IMR-90 (cell line): ENCODE measurements around the gene EXT2. TPM values are rescaled to one million over a fixed set of nuclear protein-coding genes. Genes with fewer than 3 reads are reported as not detected.

Experiments
- ATAC-seq: fragments of 200-7000 bp; cut with Tn5 transposase; 2 replicates; pipeline ENCODE4 v1.9.1; 2020; ENCODE audit warnings: low read depth, mild to moderate bottlenecking, moderate library complexity
- BruUV-seq: library from RNA; stranded (reverse); fragments of 400-500 nt; replicated peaks from 2 replicates; lab custom pipeline; 2021; lab: Mats Ljungman, UMichigan
- CTCF ChIA-PET: fragments of 300-600 bp; formaldehyde crosslinking; extraction: SDS; loops from one replicate; lab custom pipeline; 2021; ENCODE audit warnings: antibody characterized with exemption; lab: Yijun Ruan, JAX
- POLR2A ChIA-PET: fragments of 300-600 bp; sonication (Branson Sonifier 250); formaldehyde crosslinking; loops from one replicate; lab custom pipeline; 2022; ENCODE audit warnings: antibody characterized with exemption; ENCODE audit not compliant: unreplicated experiment; lab: Charles Lee
- DNase-seq: peaks from one replicate; pipeline ENCODE4 v3.0.0; 2013
- H2AFZ ChIP-seq: replicated peaks from 2 replicates; pipeline ENCODE3; 2013; ENCODE audit warnings: low read length, mild to moderate bottlenecking; ENCODE audit not compliant: poor library complexity
- H2AK5ac ChIP-seq: 2 replicates; pipeline ENCODE4 v1.6.1; 2013; ENCODE audit warnings: low read depth, low read length, inconsistent platforms
- H2AK9ac ChIP-seq: replicated peaks from 2 replicates; pipeline ENCODE3; 2013; ENCODE audit warnings: mild to moderate bottlenecking, low read depth, low read length, moderate library complexity; ENCODE audit not compliant: poor library complexity
- H2BK120ac ChIP-seq: 2 replicates; pipeline ENCODE4 v1.6.1; 2013; ENCODE audit warnings: low read depth, low read length, inconsistent platforms
- H2BK15ac ChIP-seq: 3 replicates; pipeline ENCODE4 v1.6.1; 2013; ENCODE audit warnings: low read depth, low read length, inconsistent platforms
- H2BK20ac ChIP-seq: 2 replicates; pipeline ENCODE4 v1.6.1; 2013; ENCODE audit warnings: low read depth, mild to moderate bottlenecking, inconsistent platforms, low read length, moderate library complexity
- H2BK5ac ChIP-seq: 2 replicates; pipeline ENCODE4 v1.6.1; 2013; ENCODE audit warnings: mild to moderate bottlenecking, low read depth, low read length, inconsistent platforms; ENCODE audit not compliant: poor library complexity, severe bottlenecking
- H3K14ac ChIP-seq: replicated peaks from 2 replicates; pipeline ENCODE4 v1.6.1; 2013; ENCODE audit warnings: low read depth, low read length, inconsistent platforms
- H3K18ac ChIP-seq: 2 replicates; pipeline ENCODE4 v1.6.1; 2013; ENCODE audit warnings: low read depth, low read length, control low read depth
- H3K23ac ChIP-seq: 2 replicates; pipeline ENCODE4 v1.6.1; 2013; ENCODE audit warnings: low read depth, low read length, inconsistent platforms
- H3K27ac ChIP-seq: 2 replicates; pipeline ENCODE4 v1.5.1; 2013; ENCODE audit warnings: mild to moderate bottlenecking, control low read depth, low read length; ENCODE audit not compliant: insufficient read depth
- H3K27me3 ChIP-seq: 2 replicates; pipeline ENCODE4 v1.6.1; 2013; ENCODE audit warnings: low read length; ENCODE audit not compliant: control insufficient read depth, insufficient read depth
- H3K36me3 ChIP-seq: 2 replicates; pipeline ENCODE4 v1.6.1; 2013; ENCODE audit warnings: low read length, mixed read lengths; ENCODE audit not compliant: control insufficient read depth, insufficient read depth
- H3K4ac ChIP-seq: 2 replicates; pipeline ENCODE4 v1.6.1; 2013; ENCODE audit warnings: low read depth, low read length, inconsistent platforms
- H3K4me1 ChIP-seq: 2 replicates; pipeline ENCODE4 v1.6.1; 2013; ENCODE audit warnings: low read length, mixed read lengths; ENCODE audit not compliant: control insufficient read depth, insufficient read depth
- H3K4me2 ChIP-seq: 2 replicates; pipeline ENCODE4 v1.6.1; 2013; ENCODE audit warnings: low read depth, mild to moderate bottlenecking, control low read depth, low read length, moderate library complexity
- H3K4me3 ChIP-seq: 2 replicates; pipeline ENCODE4 v1.5.1; 2013; ENCODE audit warnings: low read depth, mild to moderate bottlenecking, control low read depth, low read length, moderate library complexity; ENCODE audit not compliant: insufficient read depth
- H3K56ac ChIP-seq: 2 replicates; pipeline ENCODE4 v1.6.1; 2013; ENCODE audit warnings: low read length, inconsistent platforms; ENCODE audit not compliant: insufficient read depth; ENCODE audit errors: extremely low read depth
- H3K79me1 ChIP-seq, 2 experiments: 2 replicates each; pipeline ENCODE4 v1.6.1; 2013; ENCODE audit warnings: low read length in 2 of 2, inconsistent platforms in 1 of 2, low read depth in 1 of 2
- H3K9ac ChIP-seq: 2 replicates; pipeline ENCODE4 v1.6.1; 2013; ENCODE audit warnings: low read depth, low read length, control low read depth
- H3K9me1 ChIP-seq: 2 replicates; pipeline ENCODE4 v1.6.1; 2013; ENCODE audit warnings: low read length, inconsistent platforms; ENCODE audit not compliant: insufficient read depth
- H3K9me3 ChIP-seq: 2 replicates; pipeline ENCODE4 v1.6.1; 2013; ENCODE audit warnings: low read length; ENCODE audit not compliant: control insufficient read depth, insufficient read depth
- H4K20me1 ChIP-seq: 2 replicates; pipeline ENCODE4 v1.6.1; 2013; ENCODE audit warnings: low read length, inconsistent platforms; ENCODE audit not compliant: insufficient read depth
- H4K5ac ChIP-seq: 2 replicates; pipeline ENCODE4 v1.6.1; 2013; ENCODE audit warnings: mild to moderate bottlenecking, low read depth, low read length, control low read depth
- H4K8ac ChIP-seq, 2 experiments: 2 replicates each; pipeline ENCODE4 v1.6.1; 2013; ENCODE audit warnings: low read depth in 2 of 2, low read length in 2 of 2, control low read depth in 1 of 2, inconsistent platforms in 1 of 2
- H4K91ac ChIP-seq: 2 replicates; pipeline ENCODE4 v1.6.1; 2013; ENCODE audit warnings: low read depth, low read length, inconsistent platforms; ENCODE audit not compliant: insufficient read depth
- BHLHE40 ChIP-seq: fragments of 150-350 bp; IDR thresholded peaks from 2 replicates; pipeline ENCODE4 v1.6.1; 2016; ENCODE audit warnings: mild to moderate bottlenecking, low read depth, low read length
- CEBPB ChIP-seq: IDR thresholded peaks from 2 replicates; pipeline ENCODE4 v1.6.1; 2012; ENCODE audit warnings: low read depth, low read length, improper control_type of control experiment
- CHD1 ChIP-seq: IDR thresholded peaks from 2 replicates; pipeline ENCODE4 v1.6.1; 2012; ENCODE audit warnings: low read depth, low read length, improper control_type of control experiment
- FOS ChIP-seq: fragments of 150-350 bp; IDR thresholded peaks from 2 replicates; pipeline ENCODE4 v1.6.1; 2016; ENCODE audit warnings: low read depth, low read length
- MAFK ChIP-seq: IDR thresholded peaks from 2 replicates; pipeline ENCODE4 v1.6.1; 2012; ENCODE audit warnings: low read depth, low read length, improper control_type of control experiment
- MAZ ChIP-seq: IDR thresholded peaks from 2 replicates; pipeline ENCODE4 v1.6.1; 2012; ENCODE audit warnings: low read depth, mild to moderate bottlenecking, low read length, improper control_type of control experiment, moderate library complexity, borderline replicate concordance
- MXI1 ChIP-seq: IDR thresholded peaks from 2 replicates; pipeline ENCODE4 v1.6.1; 2012; ENCODE audit warnings: low read depth, mild to moderate bottlenecking, low read length, moderate library complexity, borderline replicate concordance
- NFE2L2 ChIP-seq: fragments of 150-350 bp; IDR thresholded peaks from 2 replicates; pipeline ENCODE4 v1.6.1; 2016; ENCODE audit warnings: low read depth, mild to moderate bottlenecking, low read length
- POLR2A ChIP-seq: IDR thresholded peaks from 2 replicates; pipeline ENCODE4 v1.6.1; 2012; ENCODE audit warnings: mild to moderate bottlenecking, low read depth, low read length
- RAD21 ChIP-seq: IDR thresholded peaks from 2 replicates; pipeline ENCODE4 v1.6.1; 2012; ENCODE audit warnings: low read length, improper control_type of control experiment
- RCOR1 ChIP-seq: IDR thresholded peaks from 2 replicates; pipeline ENCODE4 v1.6.1; 2012; ENCODE audit warnings: mild to moderate bottlenecking, low read length, improper control_type of control experiment; ENCODE audit not compliant: insufficient replicate concordance
- RFX5 ChIP-seq: IDR thresholded peaks from 2 replicates; pipeline ENCODE4 v1.8.0; 2012; ENCODE audit warnings: low read depth, mild to moderate bottlenecking, low read length, moderate library complexity
- SMC3 ChIP-seq: fragments of 150-350 bp; IDR thresholded peaks from 2 replicates; pipeline ENCODE4 v1.6.1; 2016; ENCODE audit warnings: low read depth, mild to moderate bottlenecking, antibody characterized with exemption, low read length, moderate library complexity
- WGBS, 2 experiments: methylation state at CpG; one replicate each; pipeline versions ENCODE4 v1.1.5 to v1.1.7; 2013; ENCODE audit warnings: missing lambda C conversion rate in 2 of 2; ENCODE audit not compliant: insufficient read length in 1 of 2; ENCODE audit errors: extremely low coverage in 2 of 2; 5-methylcytosine and 5-hydroxymethylcytosine counted together
- dilution Hi-C: fragments of 300-500 bp; cut with HindIII; formaldehyde crosslinking; loops from one replicate; pipeline ENCODE4 v1.14.3; 2018; ENCODE audit warnings: low sequenced_read_pairs; ENCODE audit not compliant: unreplicated experiment
- in situ Hi-C: fragments of 300-500 bp; cut with MboI; formaldehyde crosslinking; loops from 3 replicates; pipeline ENCODE4 v1.14.3; 2019; ENCODE audit warnings: low sequenced_read_pairs, inconsistent platforms, mixed read lengths
- intact Hi-C: fragments of 100-400 bp; cut with micrococcal nuclease; formaldehyde crosslinking; loops from 2 replicates; pipeline ENCODE4 v1.10.0; 2022
- polyA plus RNA-seq, 3 experiments: library from polyadenylated mRNA; depleted of rRNA; stranded (reverse); fragments of >200 nt; gene quantifications; 2 replicates each; pipeline ENCODE4 v1.2.3, GENCODE V29; 2012; ENCODE audit warnings: low replicate concordance in 1 of 3
- total RNA-seq: library from RNA; depleted of rRNA; stranded (reverse); fragments of >200 nt; gene quantifications from 2 replicates; pipeline ENCODE4 v1.2.3, GENCODE V29; 2012
- TF ChIP-seq, protein P1 (sequence below): fragments of 150-350 bp; IDR thresholded peaks from 2 replicates; pipeline ENCODE4 v1.6.1; 2016; ENCODE audit warnings: low read depth, mild to moderate bottlenecking, low read length, moderate library complexity, borderline replicate concordance
- TF ChIP-seq, protein P2 (sequence below): fragments of 150-350 bp; IDR thresholded peaks from 2 replicates; pipeline ENCODE4 v1.6.1; 2017; ENCODE audit warnings: mild to moderate bottlenecking, antibody characterized with exemption, low read length, low read depth
- TF ChIP-seq, protein P3 (sequence below): conservative IDR thresholded peaks from 2 replicates; pipeline ENCODE4 v1.5.1; 2012; ENCODE audit warnings: mild to moderate bottlenecking, low read depth, low read length, improper control_type of control experiment

The EXT2 gene
- total and polyA plus RNA-seq, 2 of the 4 experiments (the other 2 are of a cell fraction), result 75.0 to 85.3 TPM

DNA sequence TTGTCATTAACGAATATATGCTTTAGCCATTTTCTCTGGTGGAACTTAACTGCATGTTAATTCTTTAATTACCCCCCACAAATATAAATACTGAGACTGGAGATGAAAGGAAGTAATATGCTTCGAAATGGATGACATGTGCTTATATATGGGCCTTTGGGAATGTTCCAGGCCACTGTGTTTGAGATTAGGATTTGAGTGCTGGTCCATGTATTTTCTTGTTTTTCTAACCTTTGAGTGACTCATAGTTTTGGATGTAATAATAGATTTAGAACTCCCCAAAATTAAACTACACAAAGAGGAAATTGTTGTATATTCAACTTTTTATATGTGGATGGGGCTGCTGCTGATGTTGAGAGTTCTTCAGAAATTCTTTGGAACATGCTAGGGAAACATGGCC, 54.2 kb downstream of the EXT2 start:
- in situ Hi-C loops, result no loop called here
- H2AK5ac ChIP-seq, result no peak overlapping the region
- dilution Hi-C loops, result no loop called here
- H3K27me3 ChIP-seq, result no peaks in the 10 kb centered on the region
- no peak overlapping the region for H3K18ac ChIP-seq
- TF ChIP-seq, protein P1, sequence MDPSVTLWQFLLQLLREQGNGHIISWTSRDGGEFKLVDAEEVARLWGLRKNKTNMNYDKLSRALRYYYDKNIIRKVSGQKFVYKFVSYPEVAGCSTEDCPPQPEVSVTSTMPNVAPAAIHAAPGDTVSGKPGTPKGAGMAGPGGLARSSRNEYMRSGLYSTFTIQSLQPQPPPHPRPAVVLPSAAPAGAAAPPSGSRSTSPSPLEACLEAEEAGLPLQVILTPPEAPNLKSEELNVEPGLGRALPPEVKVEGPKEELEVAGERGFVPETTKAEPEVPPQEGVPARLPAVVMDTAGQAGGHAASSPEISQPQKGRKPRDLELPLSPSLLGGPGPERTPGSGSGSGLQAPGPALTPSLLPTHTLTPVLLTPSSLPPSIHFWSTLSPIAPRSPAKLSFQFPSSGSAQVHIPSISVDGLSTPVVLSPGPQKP, result no peak
- TF ChIP-seq RAD21 (no peak), MAFK (no peak), MAZ (no peak), FOS (no peak), NFE2L2 (no peak), POLR2A (no peak), BHLHE40 (no peak), RCOR1 (no peak), SMC3 (no peak), CEBPB (no peak), RFX5 (no peak), MXI1 (no peak), CHD1 (no peak)
- TF ChIP-seq, protein P2, sequence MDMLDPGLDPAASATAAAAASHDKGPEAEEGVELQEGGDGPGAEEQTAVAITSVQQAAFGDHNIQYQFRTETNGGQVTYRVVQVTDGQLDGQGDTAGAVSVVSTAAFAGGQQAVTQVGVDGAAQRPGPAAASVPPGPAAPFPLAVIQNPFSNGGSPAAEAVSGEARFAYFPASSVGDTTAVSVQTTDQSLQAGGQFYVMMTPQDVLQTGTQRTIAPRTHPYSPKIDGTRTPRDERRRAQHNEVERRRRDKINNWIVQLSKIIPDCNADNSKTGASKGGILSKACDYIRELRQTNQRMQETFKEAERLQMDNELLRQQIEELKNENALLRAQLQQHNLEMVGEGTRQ, result no peak
- TF ChIP-seq, protein P3, sequence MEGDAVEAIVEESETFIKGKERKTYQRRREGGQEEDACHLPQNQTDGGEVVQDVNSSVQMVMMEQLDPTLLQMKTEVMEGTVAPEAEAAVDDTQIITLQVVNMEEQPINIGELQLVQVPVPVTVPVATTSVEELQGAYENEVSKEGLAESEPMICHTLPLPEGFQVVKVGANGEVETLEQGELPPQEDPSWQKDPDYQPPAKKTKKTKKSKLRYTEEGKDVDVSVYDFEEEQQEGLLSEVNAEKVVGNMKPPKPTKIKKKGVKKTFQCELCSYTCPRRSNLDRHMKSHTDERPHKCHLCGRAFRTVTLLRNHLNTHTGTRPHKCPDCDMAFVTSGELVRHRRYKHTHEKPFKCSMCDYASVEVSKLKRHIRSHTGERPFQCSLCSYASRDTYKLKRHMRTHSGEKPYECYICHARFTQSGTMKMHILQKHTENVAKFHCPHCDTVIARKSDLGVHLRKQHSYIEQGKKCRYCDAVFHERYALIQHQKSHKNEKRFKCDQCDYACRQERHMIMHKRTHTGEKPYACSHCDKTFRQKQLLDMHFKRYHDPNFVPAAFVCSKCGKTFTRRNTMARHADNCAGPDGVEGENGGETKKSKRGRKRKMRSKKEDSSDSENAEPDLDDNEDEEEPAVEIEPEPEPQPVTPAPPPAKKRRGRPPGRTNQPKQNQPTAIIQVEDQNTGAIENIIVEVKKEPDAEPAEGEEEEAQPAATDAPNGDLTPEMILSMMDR, result no peak
- ATAC-seq (no peak; the same call in 1 of the 2 replicates), DNase-seq (peak; percentile 31)
- H3K4me2 ChIP-seq, result no peak overlapping the region
- no peak overlapping the region for H3K23ac ChIP-seq
- H3K4me1 ChIP-seq, result peaks cover 2% of the 10 kb centered on the region; the same call in 1 of the 2 replicates
- POLR2A ChIA-PET, result no interaction called here
- H3K9ac ChIP-seq, result no peak overlapping the region
- H3K56ac ChIP-seq, result no peak overlapping the region
- no peak overlapping the region for H2BK5ac ChIP-seq
- H2AFZ ChIP-seq, result no peak overlapping the region
- no TSS peak for BruUV-seq
- H3K79me1 ChIP-seq, result peaks cover 0 to 2% of the 10 kb centered on the region in 2 experiments; a peak in 2 of 4 replicates
- H4K8ac ChIP-seq, result no peak overlapping the region
- H2AK9ac ChIP-seq, result no peak overlapping the region
- intact Hi-C loops, result no loop called here
- H4K20me1 ChIP-seq, result no peaks in the 10 kb centered on the region
- H2BK20ac ChIP-seq, result no peak overlapping the region
- no peak overlapping the region for H2BK120ac ChIP-seq
- no peak overlapping the region for H3K4ac ChIP-seq
- no peaks in the 10 kb centered on the region for H3K9me3 ChIP-seq
- no CpG with 5 or more reads among the region's 2 CpGs for whole genome bisulfite sequencing, 2 experiments
- no peak overlapping the region for H3K14ac ChIP-seq
- CTCF ChIA-PET, result no interaction called here
- no peak overlapping the region for H3K4me3 ChIP-seq
- H3K9me1 ChIP-seq, result no peaks in the 10 kb centered on the region; the same call in 1 of the 2 replicates
- no peak overlapping the region for H3K27ac ChIP-seq
- no peak overlapping the region for H4K5ac ChIP-seq
- H3K36me3 ChIP-seq, result peaks cover 3% of the 10 kb centered on the region; the same call in 1 of the 2 replicates
- H4K91ac ChIP-seq, result no peak overlapping the region
- no peak overlapping the region for H2BK15ac ChIP-seq
